ENCODE measurements around the gene TPI1. TPM values are rescaled to one million over a fixed set of nuclear protein-coding genes. Genes with fewer than 3 reads are reported as not detected.

The TPI1 gene
- 1,000 to 10,000 TPM; 1,127 to 1,161 TPM for total RNA-seq

GRCh38 chr12:6867413-6868210, at the start of gene TPI1:
TSS of gene TPI1 (plus strand) at chr12:6867531. CDS start at chr12:6867567, 36 bp downstream.

DNA sequence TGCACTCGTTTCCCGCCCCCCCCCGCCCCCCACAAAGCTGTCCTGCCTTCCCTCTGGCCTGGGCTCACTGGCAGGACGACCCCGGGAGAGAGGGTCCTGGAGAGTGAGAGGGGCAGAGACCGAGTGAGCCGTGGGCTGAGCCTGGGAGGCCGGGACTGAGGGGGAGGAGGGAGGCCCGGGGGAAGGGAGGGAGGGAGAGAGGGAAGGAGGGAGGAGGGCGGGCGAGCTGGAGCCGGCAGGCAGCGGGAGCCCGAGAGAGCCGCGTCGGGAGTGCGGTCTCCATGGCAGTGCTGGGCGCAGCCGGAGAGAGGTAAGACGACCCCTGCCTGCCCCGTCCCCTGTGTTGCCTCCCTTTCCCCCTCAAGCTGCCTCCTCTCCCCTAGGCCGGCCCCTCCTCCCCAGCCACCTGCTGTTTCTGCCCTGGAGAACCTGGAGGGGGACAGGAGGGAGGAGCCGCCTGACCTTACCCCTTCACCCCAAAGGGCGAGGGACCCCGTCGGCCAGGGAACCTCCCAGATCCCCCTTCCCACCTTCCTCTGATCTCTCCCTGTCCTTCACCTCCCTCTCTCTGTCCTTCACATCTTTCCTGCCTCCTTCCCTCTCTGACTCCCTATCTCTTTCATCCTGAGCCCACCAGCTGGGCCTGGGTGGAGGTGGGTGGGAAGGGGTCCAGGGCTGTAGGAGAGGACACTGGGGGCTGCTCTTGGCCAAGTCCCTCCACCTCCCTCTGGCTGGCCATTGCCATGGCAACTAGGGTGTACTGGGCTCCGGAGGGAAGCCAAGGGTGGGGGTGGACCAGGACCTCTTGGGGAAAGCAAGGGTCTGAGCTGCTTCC, 45.5 kb upstream of the TPI1 start, which contains the start of gene GPR162:
TSS of gene GPR162 (plus strand) at position 231 of the 835 bp plus-strand sequence. CDS start 2,078 bp downstream, outside the sequence.

GRCh38 chr12:6827982-6828780, 39.1 kb upstream of the TPI1 start, which contains the start of gene P3H3:
TSS of gene P3H3 (plus strand) at chr12:6828407. CDS start at chr12:6828441, 34 bp downstream.

GRCh38 chr12:6840761-6841515, 26.4 kb upstream of the TPI1 start, which contains the start of gene GNB3:
TSS of gene GNB3 (plus strand) at chr12:6840925. CDS start at chr12:6841288, 363 bp downstream.

DNA sequence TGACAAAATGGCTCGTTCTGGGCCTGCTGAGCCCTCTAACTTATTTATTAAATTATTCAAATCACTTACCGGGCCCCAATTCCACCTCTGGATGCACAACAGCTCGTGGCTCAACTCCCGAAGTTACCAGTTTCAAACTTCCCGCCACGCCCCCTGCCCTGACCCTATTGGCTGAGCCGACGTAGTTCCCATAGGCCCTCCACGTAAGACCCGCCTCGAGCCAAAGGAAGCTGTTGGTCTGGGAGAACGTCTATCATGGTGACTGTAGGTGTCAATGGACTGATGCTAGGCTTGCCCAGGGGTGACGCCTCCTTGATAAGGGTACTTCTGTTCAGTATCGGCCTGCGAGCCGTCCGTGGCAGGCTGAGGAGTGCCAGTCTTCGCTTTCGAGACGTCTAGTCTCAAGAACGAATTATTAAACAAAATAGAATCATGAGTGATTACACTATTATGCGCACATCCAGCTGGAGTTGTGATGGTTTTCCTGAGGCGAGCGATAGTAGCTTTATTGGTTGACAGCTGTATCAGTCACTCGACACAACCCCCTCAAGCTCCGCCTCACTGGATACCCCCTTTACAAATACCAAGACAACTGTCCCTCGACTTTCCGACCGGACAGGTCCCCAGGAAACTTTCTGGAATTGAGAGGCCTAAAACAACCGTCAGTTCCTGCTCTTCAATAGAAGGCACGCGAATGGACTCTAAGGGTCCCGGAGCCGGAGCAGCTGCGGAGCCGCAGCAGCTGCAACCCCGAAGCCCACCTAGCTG, 16.0 kb upstream of the TPI1 start, which contains the start of gene CDCA3:
TSS of gene CDCA3 (minus strand) at position 134 of the 768 bp plus-strand sequence. CDS start 334 bp downstream, outside the sequence.

GRCh38 chr12:6851921-6852650, 15.2 kb upstream of the TPI1 start, which contains the start of gene USP5:
TSS of gene USP5 (plus strand) at chr12:6852150. CDS start at chr12:6852180, 30 bp downstream.

DNA sequence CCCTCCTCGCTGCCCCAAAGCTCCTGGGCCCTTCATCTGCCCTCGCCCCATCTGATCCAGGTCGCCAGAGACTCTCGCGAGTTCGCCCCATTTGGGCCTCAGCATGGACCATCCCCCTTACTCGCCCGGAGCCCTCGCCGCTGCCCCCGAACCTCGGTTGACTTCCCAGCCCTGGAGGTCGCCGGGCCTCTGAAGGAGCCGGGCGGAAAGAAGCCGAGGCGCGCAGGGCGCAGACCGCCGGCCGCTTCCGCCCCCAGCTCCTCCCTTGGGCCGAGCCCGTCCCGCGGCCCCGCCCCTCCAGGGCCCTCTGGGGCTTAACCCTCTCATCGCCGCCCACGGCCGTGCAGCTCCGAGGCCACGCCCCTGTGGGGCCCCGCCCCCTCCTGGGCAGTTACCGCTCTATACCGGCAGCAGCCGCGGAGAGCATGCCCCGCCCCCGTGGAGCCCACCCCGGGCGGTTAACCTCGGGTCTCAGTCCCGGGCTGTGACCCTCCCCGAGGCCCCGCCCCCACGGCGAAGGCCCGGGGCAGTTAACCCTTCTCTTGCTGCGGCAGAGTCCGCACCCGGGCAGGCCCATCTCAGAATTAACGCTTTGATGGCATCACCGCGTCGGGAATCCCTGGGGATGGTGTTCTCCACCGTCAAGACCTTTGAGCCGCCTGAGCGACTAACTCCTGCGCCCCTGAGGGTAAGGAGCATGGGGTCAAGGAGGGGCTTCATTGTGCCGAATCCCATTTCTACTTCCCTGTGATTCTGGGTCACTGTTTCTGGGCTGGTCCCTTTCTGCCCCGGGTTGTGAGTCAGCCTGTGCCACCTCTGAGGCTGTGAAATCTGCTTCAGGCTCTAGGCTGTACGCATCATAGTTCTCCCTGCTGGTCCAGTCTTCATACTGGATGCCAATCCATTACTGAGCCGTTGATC, 6.0 kb downstream of the TPI1 start, which contains the start of gene SPSB2:
TSS of gene SPSB2 (minus strand) at position 210 of the 921 bp plus-strand sequence. CDS start 402 bp downstream, outside the sequence.

DNA sequence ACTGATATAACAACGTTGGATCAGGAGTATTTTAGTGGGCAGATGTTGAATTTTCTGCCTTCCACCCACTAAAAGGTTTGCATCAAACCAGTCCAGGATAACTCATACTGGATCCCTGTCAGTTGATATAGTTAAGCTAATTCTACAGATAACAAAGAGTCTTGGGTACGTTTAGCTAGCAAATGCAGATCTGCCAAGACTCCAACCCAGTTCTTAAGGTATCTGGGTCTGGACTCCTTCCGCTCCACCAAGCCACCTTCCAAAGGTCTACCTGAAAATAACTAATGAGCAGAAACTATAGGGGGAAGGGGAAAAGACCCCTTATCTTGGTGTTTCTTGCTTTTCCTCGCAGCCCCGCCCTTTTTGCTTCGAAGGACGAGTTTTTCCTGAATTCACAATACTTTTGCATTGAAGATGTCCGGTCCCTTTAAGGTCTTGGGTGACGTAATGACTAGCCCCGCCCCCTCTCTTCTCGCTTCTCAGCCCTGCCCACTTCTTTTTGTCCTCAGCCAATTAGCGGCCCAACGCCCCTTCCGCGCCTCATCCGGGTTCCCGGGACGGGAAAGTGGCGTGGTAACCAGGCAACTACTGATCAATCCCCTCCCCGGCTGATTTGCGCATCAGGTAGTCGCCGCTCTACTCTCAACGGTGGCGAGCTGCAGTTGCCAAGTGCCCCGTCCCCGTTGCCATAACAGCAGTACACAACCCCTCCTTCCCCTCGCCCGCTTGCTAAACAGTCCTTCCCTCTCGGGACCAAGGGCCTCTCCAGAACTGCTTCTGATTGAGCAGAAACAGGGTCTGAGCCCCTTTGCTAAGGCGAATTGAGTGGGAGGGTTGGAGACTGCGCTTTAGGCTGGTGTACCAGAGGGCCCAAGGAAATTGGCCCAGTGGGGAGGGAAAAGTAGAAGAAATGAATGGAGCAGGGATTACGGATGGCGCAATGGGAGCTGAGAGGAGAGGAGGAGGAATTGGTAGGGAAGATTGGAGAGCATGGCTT, 37.2 kb downstream of the TPI1 start, which contains the start of gene LRRC23:
TSS of gene LRRC23 (plus strand) at position 543 of the 997 bp plus-strand sequence. CDS start 812 bp downstream, outside the sequence.

GRCh38 chr12:6914246-6914946, 47.1 kb downstream of the TPI1 start, which contains the start of gene ENO2:
TSS of gene ENO2 (plus strand) at chr12:6914580. CDS start at chr12:6915833, 1,253 bp downstream.

Other genes starting within 250 kb of the TPI1 start
- 1 to 10 TPM; 7.5 to 8.2 TPM for gene LPAR5, start 231.6 kb upstream of the TPI1 start, total RNA-seq
- 1 to 10 TPM; 1.6 to 2.4 TPM for gene ACRBP, start 220.1 kb upstream of the TPI1 start, total RNA-seq
- gene ING4, start 204.4 kb upstream of the TPI1 start, total RNA-seq = 10 to 100 TPM; 43.0 to 45.8 TPM
- 10 to 100 TPM; 81.6 to 84.8 TPM for gene ZNF384, start 178.2 kb upstream of the TPI1 start, total RNA-seq
- not detected for gene PIANP, start 166.7 kb upstream of the TPI1 start, total RNA-seq
- 10 to 100 TPM; 25.9 to 26.9 TPM for gene COPS7A, start 143.5 kb upstream of the TPI1 start, total RNA-seq
- gene MLF2, start 114.4 kb upstream of the TPI1 start, total RNA-seq = 10 to 100 TPM; 85.0 to 89.9 TPM
- 10 to 100 TPM; 11.7 to 12.2 TPM for gene PTMS, start 101.2 kb upstream of the TPI1 start, total RNA-seq
- 1 to 10 TPM; 3.2 to 4.0 TPM for gene LAG3, start 95.0 kb upstream of the TPI1 start, total RNA-seq
- 100 to 1,000 TPM; 215 to 224 TPM for gene CD4, start 78.0 kb upstream of the TPI1 start, total RNA-seq
- gene GPR162, start 45.7 kb upstream of the TPI1 start, total RNA-seq = under 1 TPM; 0.17 to 0.23 TPM
- under 1 TPM; 0.46 to 0.96 TPM for gene P3H3, start 39.1 kb upstream of the TPI1 start, total RNA-seq
- gene GNB3, start 26.6 kb upstream of the TPI1 start, total RNA-seq = under 1 TPM; 0.10 to 0.45 TPM
- gene CDCA3, start 16.2 kb upstream of the TPI1 start, total RNA-seq = 10 to 100 TPM; 82.5 to 85.6 TPM
- gene USP5, start 15.4 kb upstream of the TPI1 start, total RNA-seq = 100 to 1,000 TPM; 112 to 115 TPM
- 1 to 10 TPM; 8.0 to 8.7 TPM for gene SPSB2, start 5.8 kb downstream of the TPI1 start, total RNA-seq
- 1 to 10 TPM; 3.0 to 3.8 TPM for gene LRRC23, start 37.3 kb downstream of the TPI1 start, total RNA-seq
- gene ENO2, start 47.0 kb downstream of the TPI1 start, total RNA-seq = 100 to 1,000 TPM; 146 to 157 TPM
- gene ATN1, start 60.4 kb downstream of the TPI1 start, total RNA-seq = 10 to 100 TPM; 26.4 to 29.4 TPM
- gene RNU7-1, start 76.3 kb downstream of the TPI1 start, total RNA-seq = not detected
- gene C12orf57, start 76.5 kb downstream of the TPI1 start, total RNA-seq = 100 to 1,000 TPM; 239 to 248 TPM
- gene PTPN6, start 83.8 kb downstream of the TPI1 start, total RNA-seq = 100 to 1,000 TPM; 394 to 402 TPM
- 100 to 1,000 TPM; 216 TPM for gene PHB2, start 103.1 kb downstream of the TPI1 start, total RNA-seq
- gene EMG1, start 103.4 kb downstream of the TPI1 start, total RNA-seq = 10 to 100 TPM; 46.4 to 51.7 TPM
- 10 to 100 TPM; 34.7 to 37.2 TPM for gene LPCAT3, start 150.9 kb downstream of the TPI1 start, total RNA-seq
- gene C1S, start 193.2 kb downstream of the TPI1 start, total RNA-seq = 1 to 10 TPM; 1.5 to 1.9 TPM
- 1 to 10 TPM; 3.1 TPM for gene C1R, start 224.9 kb downstream of the TPI1 start, total RNA-seq
- gene C1RL, start 241.7 kb downstream of the TPI1 start, total RNA-seq = 10 to 100 TPM; 25.9 to 31.3 TPM

Measured in activated naive CD4-positive, alpha-beta T cell treated with anti-CD3 and anti-CD28 coated beads, Interleukin-2, amount 10 ng/mL, durations not matched to agents 5 hours and 36 hours (primary cell).